HG03103 (cell line): ENCODE results near the gene SPAG16.
"Not testable (repeated sequence)": the region's sequence is repeated elsewhere in the genome, so short reads cannot be mapped to it uniquely, and the experiment has no call there.

ENCODE experiments used
- ATAC-seq: cut with Tn5 transposase; IDR thresholded peaks from one replicate; pipeline ENCODE4 v1.9.1; 2021; ENCODE audit warnings: low read depth; ENCODE audit not compliant: unreplicated experiment

Gene SPAG16

GRCh38 chr2:213266421-213266820 lies 17.8 kb upstream of the SPAG16 start:
- ATAC-seq: no peak

- no peak for ATAC-seq
Observed at GRCh38 chr2:213271947-213272346, 12.3 kb upstream of the SPAG16 start.

- ATAC-seq: no peak
Observed at GRCh38 chr2:213274143-213274542, 10.1 kb upstream of the SPAG16 start.

GRCh38 chr2:213275265-213275664 lies 9.0 kb upstream of the SPAG16 start:
- ATAC-seq: no peak

GRCh38 chr2:213277134-213277533 lies 7.1 kb upstream of the SPAG16 start:
- ATAC-seq: not testable (repeated sequence)

GRCh38 chr2:213279116-213279620 lies 5.1 kb upstream of the SPAG16 start:
- no peak for ATAC-seq

GRCh38 chr2:213279971-213280370 lies 4.3 kb upstream of the SPAG16 start:
- ATAC-seq: no peak

- ATAC-seq: no peak
Observed at GRCh38 chr2:213281156-213281555, 3.1 kb upstream of the SPAG16 start.

GRCh38 chr2:213285404-213285803 lies 1.1 kb downstream of the SPAG16 start:
- no peak for ATAC-seq

- ATAC-seq: no peak
Observed at GRCh38 chr2:213286161-213286560, 1.9 kb downstream of the SPAG16 start.

GRCh38 chr2:213288913-213289700 lies 4.8 kb downstream of the SPAG16 start:
- no peak for ATAC-seq

- no peak for ATAC-seq
Observed at GRCh38 chr2:213290501-213290900, 6.2 kb downstream of the SPAG16 start.

- no peak for ATAC-seq
Observed at GRCh38 chr2:213296270-213296669, 12.0 kb downstream of the SPAG16 start.

GRCh38 chr2:213306316-213306942 lies 22.2 kb downstream of the SPAG16 start:
- no peak for ATAC-seq

- peak; percentile 54 for ATAC-seq
Observed at GRCh38 chr2:213315168-213315876, 31.1 kb downstream of the SPAG16 start.

- no peak for ATAC-seq
Observed at GRCh38 chr2:213316001-213316735, 31.9 kb downstream of the SPAG16 start.

GRCh38 chr2:213317929-213318328 lies 33.7 kb downstream of the SPAG16 start:
- no peak for ATAC-seq

- no peak for ATAC-seq
Observed at GRCh38 chr2:213320604-213321003, 36.3 kb downstream of the SPAG16 start.

- no peak for ATAC-seq
Observed at GRCh38 chr2:213336253-213336770, 52.0 kb downstream of the SPAG16 start.

- ATAC-seq: no peak
Observed at GRCh38 chr2:213353419-213353818, 69.2 kb downstream of the SPAG16 start.
